Bronchial epithelial cell (primary cell): Measurements from ENCODE around the gene NDFIP2. TPM values are rescaled to one million over a fixed set of nuclear protein-coding genes. Genes with fewer than 3 reads are reported as not detected.
"Not testable (repeated sequence)": the region's sequence is repeated elsewhere in the genome, so short reads cannot be mapped to it uniquely, and the experiment has no call there.

Source experiments
- DNase-seq: peaks from one replicate; pipeline ENCODE4 v3.0.0-alpha.2; 2010; ENCODE audit warnings: low read depth
- FAIRE-seq: peaks from 2 replicates; lab custom pipeline; 2011; peaks lifted over from hg19 to GRCh38; lab: Jason Lieb, UNC
- H3K27me3 ChIP-seq: 2 replicates; pipeline ENCODE4 v1.5.1; 2011; ENCODE audit warnings: low read length; ENCODE audit not compliant: control insufficient read depth, insufficient read depth
- H3K36me3 ChIP-seq: 2 replicates; pipeline ENCODE4 v1.5.1; 2011; ENCODE audit warnings: low read length; ENCODE audit not compliant: control insufficient read depth, insufficient read depth
- H3K4me3 ChIP-seq: 2 replicates; pipeline ENCODE4 v1.5.1; 2011; ENCODE audit warnings: mild to moderate bottlenecking, low read depth, low read length, control low read depth
- total RNA-seq: library from RNA; depleted of rRNA; stranded (reverse); fragments of >200 nt; gene quantifications from 2 replicates; pipeline ENCODE4 v1.2.1, GENCODE V29; 2014
- TF ChIP-seq, protein P1 (sequence below): IDR thresholded peaks from 2 replicates; pipeline ENCODE4 v1.5.1; 2011; ENCODE audit warnings: mild to moderate bottlenecking, moderate library complexity, low read length, control low read depth, inconsistent platforms; ENCODE audit not compliant: insufficient read depth, severe bottlenecking

NDFIP2 gene
- total RNA-seq, 1 donor from 2014 or later, result 80.0 TPM

DNA sequence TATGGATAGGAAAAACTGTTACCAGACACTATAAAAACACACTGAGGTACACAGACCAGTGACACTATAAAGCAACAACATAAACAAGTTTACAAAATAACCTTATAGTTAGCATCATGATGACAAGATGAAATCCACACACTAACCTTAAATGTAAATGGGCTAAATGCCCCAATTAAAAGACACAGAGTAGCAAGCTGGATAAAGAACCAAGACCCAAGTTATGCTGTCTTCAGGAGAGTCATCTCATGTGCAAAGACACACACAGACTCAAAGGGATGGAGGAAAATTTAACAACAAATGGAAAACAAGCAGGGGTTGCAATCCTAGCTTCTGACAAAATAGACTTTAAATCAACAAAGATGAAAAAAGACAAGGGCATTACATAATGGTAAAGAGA lies 81.6 kb downstream of the NDFIP2 start:
- Histone ChIP-seq H3K27me3 (no peaks in the 10 kb centered on the region), H3K36me3 (peaks cover 2% of the 10 kb centered on the region), H3K4me3 (no peak overlapping the region)
- FAIRE-seq (no peak), DNase-seq (no peak)
- TF ChIP-seq, protein P1, sequence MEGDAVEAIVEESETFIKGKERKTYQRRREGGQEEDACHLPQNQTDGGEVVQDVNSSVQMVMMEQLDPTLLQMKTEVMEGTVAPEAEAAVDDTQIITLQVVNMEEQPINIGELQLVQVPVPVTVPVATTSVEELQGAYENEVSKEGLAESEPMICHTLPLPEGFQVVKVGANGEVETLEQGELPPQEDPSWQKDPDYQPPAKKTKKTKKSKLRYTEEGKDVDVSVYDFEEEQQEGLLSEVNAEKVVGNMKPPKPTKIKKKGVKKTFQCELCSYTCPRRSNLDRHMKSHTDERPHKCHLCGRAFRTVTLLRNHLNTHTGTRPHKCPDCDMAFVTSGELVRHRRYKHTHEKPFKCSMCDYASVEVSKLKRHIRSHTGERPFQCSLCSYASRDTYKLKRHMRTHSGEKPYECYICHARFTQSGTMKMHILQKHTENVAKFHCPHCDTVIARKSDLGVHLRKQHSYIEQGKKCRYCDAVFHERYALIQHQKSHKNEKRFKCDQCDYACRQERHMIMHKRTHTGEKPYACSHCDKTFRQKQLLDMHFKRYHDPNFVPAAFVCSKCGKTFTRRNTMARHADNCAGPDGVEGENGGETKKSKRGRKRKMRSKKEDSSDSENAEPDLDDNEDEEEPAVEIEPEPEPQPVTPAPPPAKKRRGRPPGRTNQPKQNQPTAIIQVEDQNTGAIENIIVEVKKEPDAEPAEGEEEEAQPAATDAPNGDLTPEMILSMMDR, result no peak

DNA sequence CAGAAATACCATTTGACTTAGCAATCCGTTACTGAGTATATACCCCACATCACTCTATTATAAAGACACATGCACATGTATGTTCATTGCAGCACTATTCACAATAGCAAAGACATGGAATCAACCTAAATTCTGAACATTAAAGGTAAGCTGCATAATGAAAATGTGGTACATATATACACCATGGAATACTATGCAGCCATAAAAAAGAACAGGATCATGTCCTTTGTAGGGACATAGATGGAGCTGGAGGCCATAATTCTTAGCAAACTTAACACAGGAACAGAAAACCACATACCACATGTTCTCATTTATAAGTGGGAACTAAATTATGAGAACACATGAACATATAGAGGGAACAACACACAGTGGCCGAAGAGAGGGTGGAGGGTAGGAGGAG lies 85.2 kb downstream of the NDFIP2 start:
- no peak for DNase-seq
- H3K4me3 ChIP-seq, result no peak overlapping the region
- H3K36me3 ChIP-seq, result no peaks in the 10 kb centered on the region
- FAIRE-seq, result no peak
- H3K27me3 ChIP-seq, result no peaks in the 10 kb centered on the region
- TF ChIP-seq, protein P1, result no peak

DNA sequence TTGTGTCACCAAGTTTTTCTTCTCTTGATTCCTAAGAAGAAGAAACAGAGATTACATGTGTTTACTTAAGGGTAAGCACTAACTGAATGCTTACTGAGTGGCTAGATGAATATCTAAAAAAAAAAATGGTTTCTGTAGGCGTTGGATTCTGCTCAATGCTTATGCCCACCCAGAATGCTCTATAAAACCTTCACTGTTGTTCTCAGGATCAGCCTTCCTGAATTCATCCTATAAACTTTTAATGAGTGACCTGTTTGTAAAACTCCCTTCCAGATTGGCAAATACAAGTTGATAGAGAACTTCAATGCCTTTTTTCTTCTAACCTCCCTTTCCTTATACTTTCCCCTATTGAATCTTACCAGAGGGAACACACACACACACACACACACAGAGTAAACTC lies 90.2 kb downstream of the NDFIP2 start:
- no peak for FAIRE-seq
- TF ChIP-seq, protein P1, result no peak
- Histone ChIP-seq H3K4me3 (no peak overlapping the region), H3K36me3 (no peaks in the 10 kb centered on the region), H3K27me3 (no peaks in the 10 kb centered on the region)
- no peak for DNase-seq

DNA sequence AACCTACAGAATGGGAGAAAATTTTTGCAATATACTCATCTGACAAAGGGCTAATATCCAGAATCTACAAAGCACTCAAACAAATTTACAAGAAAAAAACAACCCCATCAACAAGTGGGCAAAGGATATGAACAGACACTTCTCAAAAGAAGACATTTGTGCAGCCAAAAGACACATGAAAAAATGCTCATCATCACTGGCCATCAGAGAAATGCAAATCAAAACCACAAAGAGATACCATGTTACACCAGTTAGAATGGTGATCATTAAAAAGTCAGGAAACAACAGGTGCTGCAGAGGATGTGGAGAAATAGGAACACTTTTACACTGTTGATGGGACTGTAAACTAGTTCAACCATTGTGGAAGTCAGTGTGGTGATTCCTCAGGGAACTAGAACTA lies 92.9 kb downstream of the NDFIP2 start:
- H3K4me3 ChIP-seq, FAIRE-seq, H3K27me3 ChIP-seq, H3K36me3 ChIP-seq, DNase-seq: not testable (repeated sequence)

DNA sequence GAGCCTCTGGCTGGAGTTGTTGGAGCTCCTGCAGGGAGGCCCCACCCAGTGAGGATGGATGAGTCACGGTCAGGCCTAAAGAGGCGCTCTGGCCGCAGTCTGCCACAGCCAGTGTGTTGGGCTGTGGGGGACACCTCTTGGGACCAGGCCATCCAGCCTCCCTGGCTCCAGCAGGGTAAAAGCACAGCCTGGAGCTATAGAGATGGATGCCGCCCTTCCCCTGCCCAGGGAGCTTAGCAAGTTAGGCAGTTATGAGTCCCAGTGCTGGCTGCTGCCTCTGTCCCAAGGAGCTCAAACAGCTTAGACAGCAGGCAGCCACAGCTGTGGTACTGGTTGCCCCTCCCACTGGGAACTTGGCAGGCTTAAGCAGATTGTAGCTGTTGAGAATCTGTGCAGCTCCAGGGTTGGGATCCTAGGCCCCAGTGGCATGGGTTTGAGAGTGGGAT lies 100.9 kb downstream of the NDFIP2 start:
- TF ChIP-seq, protein P1, result no peak
- Histone ChIP-seq H3K4me3 (no peak overlapping the region), H3K36me3 (no peaks in the 10 kb centered on the region), H3K27me3 (no peaks in the 10 kb centered on the region)
- no peak for DNase-seq
- peak; percentile 82 for FAIRE-seq

DNA sequence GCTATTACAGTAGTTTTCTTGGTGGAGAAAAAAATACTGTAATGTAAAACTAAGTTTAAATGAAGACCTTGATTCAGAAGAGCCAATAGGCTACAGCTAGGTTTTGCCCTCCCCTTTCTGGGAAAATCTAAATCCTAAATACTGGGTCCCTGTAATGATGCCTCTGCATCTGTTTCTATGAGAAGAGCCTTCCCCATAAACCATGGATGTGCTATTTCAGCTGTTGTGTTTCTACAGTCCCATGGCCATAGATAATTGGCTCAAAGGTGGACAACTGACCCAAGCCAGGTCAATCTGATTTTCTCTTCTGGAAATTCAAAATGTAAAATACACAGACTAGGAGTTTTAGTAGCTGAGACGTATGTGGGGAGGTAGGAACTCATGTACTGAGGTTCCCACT lies 101.9 kb downstream of the NDFIP2 start:
- TF ChIP-seq, protein P1, result no peak
- DNase-seq (no peak), FAIRE-seq (no peak)
- Histone ChIP-seq H3K4me3 (no peak overlapping the region), H3K27me3 (no peaks in the 10 kb centered on the region), H3K36me3 (no peaks in the 10 kb centered on the region)
